ENCODE data around the gene TGFB2.
A peak's percentile ranks its signal among the peaks of the same experiment; 100 is the strongest.

DNA sequence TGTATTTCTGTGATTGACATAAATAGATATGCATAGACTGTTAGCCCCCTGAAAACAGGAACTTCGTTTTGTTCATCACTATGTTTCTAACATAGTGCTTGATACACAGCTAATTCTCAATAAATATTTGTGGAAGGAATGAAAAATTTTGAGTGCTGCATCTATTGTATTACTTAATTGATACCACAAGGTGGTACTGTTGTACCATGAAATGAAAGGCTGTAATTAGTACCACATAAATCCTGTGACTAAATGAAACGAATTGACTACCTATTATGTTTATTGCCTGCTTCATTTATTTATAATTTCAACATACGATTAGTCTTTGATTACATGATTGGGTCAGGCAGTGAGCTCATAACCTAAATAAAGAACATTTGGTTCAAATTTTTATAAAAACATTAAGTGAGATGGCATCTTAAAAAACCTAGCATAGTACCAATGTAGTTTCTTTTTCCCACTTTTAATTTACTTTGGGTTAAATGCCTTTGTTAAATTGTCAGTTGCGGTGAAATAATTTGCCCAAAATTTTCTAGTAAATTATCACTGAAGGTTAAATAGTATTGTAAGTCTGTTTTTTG lies 15.0 kb upstream of the TGFB2 start:
- TF ChIP-seq, protein P1, sequence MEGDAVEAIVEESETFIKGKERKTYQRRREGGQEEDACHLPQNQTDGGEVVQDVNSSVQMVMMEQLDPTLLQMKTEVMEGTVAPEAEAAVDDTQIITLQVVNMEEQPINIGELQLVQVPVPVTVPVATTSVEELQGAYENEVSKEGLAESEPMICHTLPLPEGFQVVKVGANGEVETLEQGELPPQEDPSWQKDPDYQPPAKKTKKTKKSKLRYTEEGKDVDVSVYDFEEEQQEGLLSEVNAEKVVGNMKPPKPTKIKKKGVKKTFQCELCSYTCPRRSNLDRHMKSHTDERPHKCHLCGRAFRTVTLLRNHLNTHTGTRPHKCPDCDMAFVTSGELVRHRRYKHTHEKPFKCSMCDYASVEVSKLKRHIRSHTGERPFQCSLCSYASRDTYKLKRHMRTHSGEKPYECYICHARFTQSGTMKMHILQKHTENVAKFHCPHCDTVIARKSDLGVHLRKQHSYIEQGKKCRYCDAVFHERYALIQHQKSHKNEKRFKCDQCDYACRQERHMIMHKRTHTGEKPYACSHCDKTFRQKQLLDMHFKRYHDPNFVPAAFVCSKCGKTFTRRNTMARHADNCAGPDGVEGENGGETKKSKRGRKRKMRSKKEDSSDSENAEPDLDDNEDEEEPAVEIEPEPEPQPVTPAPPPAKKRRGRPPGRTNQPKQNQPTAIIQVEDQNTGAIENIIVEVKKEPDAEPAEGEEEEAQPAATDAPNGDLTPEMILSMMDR (IDR thresholded peaks at IDR 0.05; ENCODE audit: borderline replicate concordance, extremely low read depth, low read length, poor library complexity, severe bottlenecking): peak; percentile 74
- no peak for TF ChIP-seq EZH2 (IDR thresholded peaks at IDR 0.05; ENCODE audit: borderline replicate concordance, low read depth, low read length, severe bottlenecking)

Data from DND-41 (cell line).